Loucy (cell line): ENCODE measurements around the gene PCDHB4.

Experiments
- CTCF ChIP-seq: fragments of 200-600 bp; sonication (generic); conservative IDR thresholded peaks from 2 replicates; pipeline ENCODE4 v1.5.1; 2014; ENCODE audit warnings: mild to moderate bottlenecking, antibody characterized with exemption, low read length
- EZH2phosphoT487 ChIP-seq: fragments of 200-600 bp; IDR thresholded peaks from 2 replicates; pipeline ENCODE4 v1.6.1; 2018; ENCODE audit warnings: antibody characterized with exemption, mild to moderate bottlenecking, moderate library complexity, borderline replicate concordance

DNA sequence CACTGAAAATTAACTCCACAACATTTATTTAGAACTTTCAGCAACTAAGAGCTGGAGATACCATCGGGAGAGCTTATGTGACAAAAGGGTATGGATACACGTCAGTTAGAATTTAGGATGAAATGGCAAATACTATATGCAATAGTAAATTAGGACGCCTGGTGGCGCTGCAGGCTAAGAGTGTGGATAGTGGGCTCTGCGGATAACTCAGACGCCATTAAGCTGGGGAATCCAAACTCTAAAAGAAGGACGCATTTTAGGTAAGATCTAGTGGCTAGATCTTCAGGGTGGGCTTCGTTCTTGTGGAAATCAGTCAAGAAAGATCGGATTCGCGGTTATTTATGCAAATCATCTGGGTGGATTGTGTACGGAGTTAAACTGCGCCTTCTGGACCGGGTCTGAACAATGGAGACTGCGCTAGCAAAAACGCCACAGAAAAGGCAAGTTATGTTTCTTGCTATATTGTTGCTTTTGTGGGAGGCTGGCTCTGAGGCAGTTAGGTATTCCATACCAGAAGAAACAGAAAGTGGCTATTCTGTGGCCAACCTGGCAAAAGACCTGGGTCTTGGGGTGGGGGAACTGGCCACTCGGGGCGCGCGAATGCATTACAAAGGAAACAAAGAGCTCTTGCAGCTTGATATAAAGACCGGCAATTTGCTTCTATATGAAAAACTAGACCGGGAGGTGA, 13.6 kb downstream of the PCDHB4 start, which contains the start of gene PCDHB5:
- TF ChIP-seq CTCF (no peak), EZH2phosphoT487 (no peak)
